ENCODE results near the gene C12orf56.
"Not testable (repeated sequence)": the region's sequence is repeated elsewhere in the genome, so short reads cannot be mapped to it uniquely, and the experiment has no call there.

Gene C12orf56

GRCh38 chr12:64320611-64321010 is 69.9 kb downstream of the C12orf56 start:
- ATAC-seq: no peak
- TF ChIP-seq SNAI2 (CRISPR knock-in tag; IDR thresholded peaks at IDR 0.05): no peak
- no peak for TF ChIP-seq PATZ1 (CRISPR knock-in tag; IDR thresholded peaks at IDR 0.05; ENCODE audit: borderline replicate concordance)
- no peak for TF ChIP-seq BACH2 (CRISPR knock-in tag; IDR thresholded peaks at IDR 0.05; ENCODE audit: borderline replicate concordance)
- TF ChIP-seq ARNTL (CRISPR knock-in tag; IDR thresholded peaks at IDR 0.05; ENCODE audit: borderline replicate concordance, low read depth): no peak
- no peak for TF ChIP-seq ESRRG (CRISPR knock-in tag; IDR thresholded peaks at IDR 0.05)
- no peak for TF ChIP-seq GLIS3 (CRISPR knock-in tag; IDR thresholded peaks at IDR 0.05)
- no peak for TF ChIP-seq TSHZ2 (CRISPR knock-in tag; IDR thresholded peaks at IDR 0.05)
- no peak for TF ChIP-seq CREB5 (CRISPR knock-in tag; IDR thresholded peaks at IDR 0.05; ENCODE audit: low read depth)
- no peak for TF ChIP-seq ZFP3 (CRISPR knock-in tag; IDR thresholded peaks at IDR 0.05)
- no peak for TF ChIP-seq OSR1 (CRISPR knock-in tag; IDR thresholded peaks at IDR 0.05)
- no peak for TF ChIP-seq ISL1 (CRISPR knock-in tag; IDR thresholded peaks at IDR 0.05)
- no peak for TF ChIP-seq PPARA (CRISPR knock-in tag; IDR thresholded peaks at IDR 0.05; ENCODE audit: borderline replicate concordance)
- TF ChIP-seq POU6F1 (CRISPR knock-in tag; IDR thresholded peaks at IDR 0.05; ENCODE audit: borderline replicate concordance, low read depth): no peak
- TF ChIP-seq CSDC2 (CRISPR knock-in tag; IDR thresholded peaks at IDR 0.05): no peak
- no peak for TF ChIP-seq ZC3H10 (CRISPR knock-in tag; IDR thresholded peaks at IDR 0.05)
- no peak for TF ChIP-seq ZFP30 (CRISPR knock-in tag; IDR thresholded peaks at IDR 0.05)
- TF ChIP-seq RARB (CRISPR knock-in tag; IDR thresholded peaks at IDR 0.05): no peak
- TF ChIP-seq ZNF8 (CRISPR knock-in tag; IDR thresholded peaks at IDR 0.05): no peak
- TF ChIP-seq TOX (CRISPR knock-in tag; IDR thresholded peaks at IDR 0.05; ENCODE audit: borderline replicate concordance): no peak
- TF ChIP-seq ZNF70 (CRISPR knock-in tag; IDR thresholded peaks at IDR 0.05): no peak

- not testable (repeated sequence) for ATAC-seq
Measured at GRCh38 chr12:64319540-64320225, 70.9 kb downstream of the C12orf56 start.

GRCh38 chr12:64318605-64319004 is 72.0 kb downstream of the C12orf56 start:
- no peak for ATAC-seq
- no peak for TF ChIP-seq CSDC2 (CRISPR knock-in tag; IDR thresholded peaks at IDR 0.05)

- TF ChIP-seq ESRRG (CRISPR knock-in tag; IDR thresholded peaks at IDR 0.05) (no peak), CREB5 (CRISPR knock-in tag; IDR thresholded peaks at IDR 0.05; ENCODE audit: low read depth) (no peak), SNAI2 (CRISPR knock-in tag; IDR thresholded peaks at IDR 0.05) (no peak), ZFP3 (CRISPR knock-in tag; IDR thresholded peaks at IDR 0.05) (no peak), BACH2 (CRISPR knock-in tag; IDR thresholded peaks at IDR 0.05; ENCODE audit: borderline replicate concordance) (no peak), CSDC2 (CRISPR knock-in tag; IDR thresholded peaks at IDR 0.05) (no peak), CSRNP3 (CRISPR knock-in tag; IDR thresholded peaks at IDR 0.05) (no peak), POU6F1 (CRISPR knock-in tag; IDR thresholded peaks at IDR 0.05; ENCODE audit: borderline replicate concordance, low read depth) (no peak), ARNTL (CRISPR knock-in tag; IDR thresholded peaks at IDR 0.05; ENCODE audit: borderline replicate concordance, low read depth) (no peak), PATZ1 (CRISPR knock-in tag; IDR thresholded peaks at IDR 0.05; ENCODE audit: borderline replicate concordance) (no peak), ZC3H10 (CRISPR knock-in tag; IDR thresholded peaks at IDR 0.05) (no peak), RARB (CRISPR knock-in tag; IDR thresholded peaks at IDR 0.05) (no peak), GLIS3 (CRISPR knock-in tag; IDR thresholded peaks at IDR 0.05) (no peak)
- ATAC-seq: no peak
Measured at GRCh38 chr12:64311877-64312276, 78.7 kb downstream of the C12orf56 start.
